ENCODE data around the gene FRY.

The FRY gene

DNA sequence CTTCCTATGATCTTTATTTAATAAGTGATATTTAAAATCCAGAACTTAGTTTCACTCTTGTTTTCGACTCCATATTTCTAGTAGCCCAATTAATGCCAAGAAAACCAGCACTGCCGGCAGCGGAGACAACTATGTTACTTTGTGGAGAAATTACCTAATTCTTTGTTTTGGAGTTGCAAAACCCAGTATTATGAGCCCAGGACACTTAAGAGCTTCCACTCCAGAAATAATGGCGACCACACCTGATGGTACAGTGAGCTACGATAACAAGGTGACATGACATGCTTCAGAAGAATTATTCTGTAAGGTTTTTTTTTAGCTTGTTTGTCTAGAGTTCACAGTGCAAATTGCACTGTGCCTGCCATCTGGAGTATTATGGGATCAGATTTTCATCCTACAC lies 147.2 kb downstream of the FRY start:
- DNase-seq: no peak

GRCh38 chr13:32179708-32180107 lies 148.1 kb downstream of the FRY start:
- no peak for DNase-seq

- no peak for DNase-seq
These were observed 156.1 kb downstream of the FRY start for GRCh38 chr13:32187651-32188050.

DNA sequence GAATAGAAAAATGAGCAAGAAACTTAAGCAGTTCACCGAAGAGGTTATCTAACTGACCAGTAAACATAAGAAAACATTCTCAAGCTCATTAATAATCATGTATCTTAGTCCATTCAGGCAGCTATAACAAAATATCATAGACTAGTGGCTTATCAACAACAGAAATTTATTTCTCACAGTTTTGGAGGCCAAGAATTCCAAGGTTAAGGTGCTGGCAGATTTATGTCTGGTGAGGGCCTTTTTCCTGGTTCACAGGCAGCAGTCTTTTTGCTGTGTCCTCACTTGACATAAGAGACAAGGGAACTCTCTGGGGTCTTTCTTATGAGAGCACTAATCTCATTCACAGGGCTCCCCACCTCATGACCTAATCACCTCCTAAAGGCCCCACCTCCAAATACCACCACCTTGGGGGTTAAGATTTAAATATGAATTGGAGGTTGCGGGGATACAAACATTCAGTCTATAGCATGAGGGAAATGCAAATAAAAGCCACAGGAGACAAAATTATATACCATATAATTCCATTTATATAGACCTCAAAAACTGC lies 160.0 kb downstream of the FRY start:
- DNase-seq: no peak

DNA sequence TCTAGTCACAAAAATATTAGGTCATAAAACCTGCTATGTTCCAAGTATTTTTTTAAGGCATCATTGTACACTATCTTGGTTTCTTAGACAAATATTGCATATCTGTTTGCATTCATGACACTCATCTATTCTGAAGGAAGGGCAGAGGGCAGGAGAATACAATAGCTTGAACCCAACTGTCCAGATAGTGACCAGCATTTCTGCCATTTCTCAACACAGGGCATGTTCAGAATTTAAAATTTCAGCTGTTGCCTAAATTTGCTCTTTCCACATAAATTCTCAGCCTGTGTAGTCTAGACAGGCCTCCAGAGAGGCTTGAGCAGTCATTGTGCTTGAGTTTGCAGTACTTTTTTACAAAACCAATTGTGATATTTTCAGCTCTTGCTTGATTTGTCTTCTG lies 164.1 kb downstream of the FRY start:
- DNase-seq: no peak

DNA sequence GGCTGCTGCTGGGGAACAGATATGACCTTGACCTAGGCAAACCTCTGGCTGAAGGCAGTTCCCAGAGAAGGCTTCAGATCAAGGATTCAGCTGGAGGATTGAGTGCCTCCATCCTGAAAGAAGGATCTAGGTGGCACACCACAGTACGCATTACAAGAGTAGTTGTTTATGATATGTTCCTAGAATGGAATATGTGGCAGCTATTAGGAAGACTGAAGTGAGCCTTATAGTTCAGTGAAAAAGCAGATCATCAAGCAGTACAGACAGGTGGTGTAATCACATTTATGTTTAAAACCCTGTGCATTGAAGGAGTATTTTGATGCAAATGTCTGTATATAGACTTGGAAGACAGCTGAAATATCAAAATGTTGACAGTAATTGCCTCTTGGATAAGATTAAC lies 167.6 kb downstream of the FRY start:
- no peak for DNase-seq

- no peak for DNase-seq
These were observed 169.2 kb downstream of the FRY start for GRCh38 chr13:32200741-32201140.

GRCh38 chr13:32201809-32202208 lies 170.2 kb downstream of the FRY start:
- DNase-seq: no peak

GRCh38 chr13:32202268-32202667 lies 170.7 kb downstream of the FRY start:
- no peak for DNase-seq

GRCh38 chr13:32203221-32203620 lies 171.6 kb downstream of the FRY start:
- no peak for DNase-seq

- no peak for DNase-seq
These were observed 172.2 kb downstream of the FRY start for GRCh38 chr13:32203736-32204135.

DNA sequence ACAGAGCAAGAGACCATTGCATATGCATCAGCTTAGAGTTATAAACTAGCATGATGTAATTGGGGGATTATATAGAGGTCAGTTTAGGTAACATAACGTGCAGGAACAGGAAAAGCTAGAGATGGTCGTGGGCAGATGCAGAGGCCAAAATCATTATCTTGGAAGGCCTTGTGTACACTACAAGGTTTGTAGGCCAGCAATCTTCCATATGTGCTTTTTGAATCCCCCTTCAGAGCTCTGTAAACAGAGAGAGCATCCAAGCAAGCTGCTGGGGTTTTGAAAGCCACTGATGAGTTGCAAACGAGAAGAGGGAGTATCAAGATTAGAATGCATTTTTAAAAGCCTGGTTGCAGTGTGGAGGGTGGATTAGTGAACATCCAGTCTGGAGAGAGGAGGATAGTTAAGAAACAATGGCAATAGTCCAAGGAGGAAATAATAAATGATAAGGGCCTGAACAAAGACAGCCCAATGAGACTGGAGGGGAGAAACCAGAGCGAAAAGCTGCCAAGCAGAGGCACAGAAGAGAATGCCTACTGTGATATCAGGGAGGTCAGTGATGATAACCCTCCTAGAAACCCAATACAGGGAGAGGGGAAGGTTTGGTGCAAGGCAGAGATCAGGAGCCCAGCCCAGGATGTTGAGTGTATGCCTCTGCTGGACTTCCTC lies 174.0 kb downstream of the FRY start:
- no peak for DNase-seq

DNA sequence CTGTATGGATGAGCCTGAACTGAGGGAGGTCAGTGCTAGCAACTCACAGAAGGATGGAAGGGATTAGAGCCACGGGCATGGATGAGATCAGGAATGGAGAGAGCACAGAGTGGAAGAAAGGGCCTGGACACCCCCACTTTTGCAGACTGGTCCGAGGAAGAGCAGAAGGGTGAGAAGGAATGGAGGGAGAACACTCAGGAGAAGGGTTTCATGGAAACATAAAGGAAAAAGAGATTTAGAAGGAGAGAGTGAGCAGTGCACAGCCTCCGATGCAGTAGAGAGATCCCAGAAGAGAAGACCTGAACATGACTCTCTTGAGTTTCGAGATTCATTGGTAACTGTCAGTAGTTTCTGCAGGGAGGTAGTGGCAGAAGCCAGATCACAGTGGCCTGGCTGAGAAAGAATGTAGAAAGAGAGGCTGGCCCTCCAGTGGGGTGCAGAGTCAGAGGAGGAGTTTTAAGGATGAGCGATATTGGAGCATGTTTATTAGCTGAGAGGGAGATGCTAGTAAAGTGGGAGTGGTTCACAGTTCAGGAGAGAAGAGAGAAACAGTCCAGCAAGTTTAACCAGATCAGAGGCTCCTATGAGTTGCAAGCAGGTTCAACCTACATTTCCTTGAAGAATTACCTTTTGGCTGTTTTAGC lies 174.6 kb downstream of the FRY start:
- DNase-seq: no peak

GRCh38 chr13:32208860-32209259 lies 177.3 kb downstream of the FRY start:
- no peak for DNase-seq

DNA sequence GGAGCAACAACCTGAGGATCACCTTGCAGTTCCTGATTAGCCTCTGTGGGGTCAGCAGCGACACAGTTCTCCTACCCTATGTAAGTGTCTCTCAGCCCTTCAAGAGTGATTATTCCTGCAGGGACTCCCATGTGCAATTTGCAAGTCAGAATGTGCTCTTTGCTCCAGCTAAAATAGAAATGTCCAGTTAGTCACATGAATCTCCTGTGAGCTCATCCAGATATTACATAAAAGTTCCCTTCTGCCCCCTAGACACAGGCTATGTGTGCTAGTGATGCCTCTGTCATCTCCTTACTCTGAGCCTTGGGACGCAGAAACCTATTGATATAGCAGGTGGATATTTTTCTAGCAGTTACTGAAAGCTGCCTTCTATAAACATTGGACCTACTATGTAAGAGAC lies 178.1 kb downstream of the FRY start:
- no peak for DNase-seq

- DNase-seq: no peak
These were observed 178.5 kb downstream of the FRY start for GRCh38 chr13:32210101-32210500.

- DNase-seq: no peak
These were observed 180.2 kb downstream of the FRY start for GRCh38 chr13:32211813-32212212.

GRCh38 chr13:32212421-32212820 lies 180.8 kb downstream of the FRY start:
- DNase-seq: no peak

GRCh38 chr13:32213626-32214025 lies 182.1 kb downstream of the FRY start:
- DNase-seq: no peak

DNA sequence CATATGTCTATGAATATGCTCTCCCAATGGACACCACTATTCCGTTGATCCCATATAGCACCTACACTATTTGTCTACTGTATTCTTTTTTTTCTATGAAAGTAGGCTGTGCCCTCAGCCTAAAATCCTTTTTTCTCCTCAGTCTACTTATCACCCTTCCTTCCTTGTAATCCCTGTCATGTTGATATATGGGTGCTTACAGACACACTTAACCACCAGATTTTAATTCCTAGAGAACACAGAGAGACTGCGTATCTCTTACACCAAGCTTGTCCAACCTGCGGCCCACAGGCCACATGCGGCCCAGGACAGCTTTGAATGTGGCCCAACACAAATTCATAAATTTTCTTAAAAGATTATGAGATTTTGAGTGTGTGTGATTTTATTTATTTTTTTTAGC lies 182.5 kb downstream of the FRY start:
- DNase-seq: no peak

DNA sequence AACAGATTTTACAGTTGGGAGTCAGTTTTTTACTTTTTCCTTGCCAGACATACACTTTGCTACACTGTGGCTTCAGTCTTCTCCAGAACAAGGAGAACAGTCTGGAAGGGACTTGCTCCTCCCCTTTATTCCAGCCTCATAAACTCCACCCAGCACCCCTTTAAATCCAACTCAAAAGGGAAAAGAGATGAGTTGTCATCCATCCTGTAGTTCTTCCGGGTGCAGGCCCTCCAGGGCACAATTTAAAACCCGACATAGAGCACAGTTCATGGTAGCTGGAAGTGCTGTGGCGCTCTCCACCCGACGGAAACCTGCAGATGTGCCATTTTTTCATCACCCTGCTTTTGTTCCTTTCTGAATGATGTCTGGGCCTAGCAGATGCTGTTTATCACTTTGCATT lies 184.7 kb downstream of the FRY start:
- no peak for DNase-seq

DNA sequence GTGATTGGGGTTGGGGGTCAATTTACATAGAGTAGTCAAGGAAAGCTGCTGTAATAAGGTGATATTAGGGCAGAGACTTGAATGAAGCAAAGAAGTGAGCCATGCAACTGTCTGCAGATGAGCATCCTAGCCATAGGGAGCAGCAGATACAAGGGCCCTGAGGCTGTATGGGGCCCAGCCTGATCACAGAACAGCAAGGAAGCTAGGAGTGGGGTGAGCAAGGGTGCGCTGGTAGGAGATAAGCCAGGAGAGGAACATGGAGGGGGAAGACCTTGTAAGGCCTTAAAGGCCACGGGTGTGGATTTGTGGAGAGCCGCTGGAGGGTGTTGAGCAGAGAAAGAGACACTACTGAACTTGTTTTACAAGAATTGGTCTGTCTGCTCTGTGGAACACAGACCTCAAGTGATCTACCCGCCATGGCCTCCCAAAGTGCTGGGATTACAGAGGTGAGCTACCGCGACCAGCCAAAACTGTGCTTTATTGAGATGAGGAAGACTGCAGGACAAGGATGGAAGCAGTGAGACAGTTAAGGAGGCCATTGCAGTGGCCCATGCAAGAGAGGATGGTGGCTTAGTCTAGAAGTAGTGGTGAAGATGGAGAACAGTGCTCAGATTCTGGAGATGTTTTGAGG lies 190.6 kb downstream of the FRY start:
- no peak for DNase-seq

- DNase-seq: no peak
These were observed 193.3 kb downstream of the FRY start for GRCh38 chr13:32224916-32225315.

DNA sequence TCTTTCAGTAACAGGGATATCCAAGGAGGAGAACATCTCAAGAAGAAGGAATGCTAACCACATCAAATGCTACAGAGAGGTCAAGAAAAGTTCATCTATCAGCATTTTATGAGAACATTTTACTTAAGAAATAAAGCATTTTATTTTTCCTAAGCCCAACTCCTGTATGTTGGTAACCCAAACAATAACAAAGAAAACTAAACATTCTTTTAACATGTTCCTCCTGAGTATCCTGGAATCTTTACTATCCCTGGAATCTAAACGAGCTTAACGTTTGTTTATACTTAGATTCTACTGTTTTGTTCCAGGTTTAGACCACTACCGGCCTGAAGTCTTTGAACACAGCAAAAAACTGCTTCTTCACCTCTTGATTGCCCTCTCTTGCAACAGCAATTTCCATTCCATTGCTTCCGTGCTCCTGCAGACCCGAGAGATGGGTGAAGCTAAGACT lies 193.9 kb downstream of the FRY start:
- no peak for DNase-seq
